Liver (tissue), 9 donors: ENCODE data around the gene MICAL2. TPM values are rescaled to one million over a fixed set of nuclear protein-coding genes. Genes with fewer than 3 reads are reported as not detected.

ENCODE experiments used
- DNase-seq: peaks from one replicate; pipeline ENCODE4 v3.0.0-alpha.2; 2017; ENCODE audit warnings: low spot score
- H3K27ac ChIP-seq, 2 donors: one replicate each; pipeline ENCODE4 v1.7.0; 2013; ENCODE audit warnings: inconsistent platforms in 2 of 2, low read length in 2 of 2, control low read depth in 1 of 2, low read depth in 1 of 2, mild to moderate bottlenecking in 1 of 2
- H3K27me3 ChIP-seq, 4 donors: one replicate each; pipeline versions ENCODE4 v1.6.1 to v1.7.0; 2013; ENCODE audit warnings: low read length in 3 of 4, inconsistent platforms in 1 of 4, mild to moderate bottlenecking in 1 of 4, moderate library complexity in 1 of 4; ENCODE audit not compliant: control insufficient read depth in 4 of 4, insufficient read depth in 4 of 4
- H3K36me3 ChIP-seq, 4 donors: one replicate each; pipeline versions ENCODE4 v1.6.1 to v1.7.0; 2013; ENCODE audit warnings: low read length in 3 of 4, mild to moderate bottlenecking in 3 of 4, low read depth in 1 of 4, moderate library complexity in 1 of 4; ENCODE audit not compliant: control insufficient read depth in 4 of 4, insufficient read depth in 3 of 4
- H3K4me1 ChIP-seq, 4 donors: one replicate each; pipeline versions ENCODE4 v1.6.1 to v1.7.0; 2013; ENCODE audit warnings: low read length in 3 of 4, mild to moderate bottlenecking in 3 of 4, moderate library complexity in 1 of 4; ENCODE audit not compliant: control insufficient read depth in 4 of 4, insufficient read depth in 4 of 4
- H3K4me3 ChIP-seq, 3 donors: one replicate each; pipeline versions ENCODE4 v1.6.1 to v1.7.0; 2013; ENCODE audit warnings: low read length in 3 of 3, control low read depth in 1 of 3, low read depth in 1 of 3, mild to moderate bottlenecking in 1 of 3
- H3K9ac ChIP-seq, 2 donors: one replicate each; pipeline ENCODE4 v1.7.0; 2013; ENCODE audit warnings: low read length in 2 of 2, mild to moderate bottlenecking in 2 of 2, moderate library complexity in 2 of 2, control low read depth in 1 of 2, low read depth in 1 of 2
- H3K9me3 ChIP-seq, 4 donors: one replicate each; pipeline versions ENCODE4 v1.6.1 to v1.7.0; 2013; ENCODE audit warnings: low read length in 3 of 4; ENCODE audit not compliant: control insufficient read depth in 4 of 4
- ATF3 ChIP-seq: IDR thresholded peaks from 2 replicates; pipeline ENCODE4 v1.6.1; 2016; ENCODE audit warnings: antibody characterized with exemption
- CTCF ChIP-seq: fragments of 150-350 bp; IDR thresholded peaks from 2 replicates; pipeline ENCODE4 v1.5.1; 2017; ENCODE audit warnings: improper control_type of control experiment, low read depth, low read length; ENCODE audit not compliant: missing input control
- EGR1 ChIP-seq, 2 donors: IDR thresholded peaks; 2 replicates each; pipeline ENCODE4 v1.6.1; 2016 to 2018; ENCODE audit warnings: antibody characterized with exemption in 2 of 2, low read depth in 2 of 2
- FOXA1 ChIP-seq: IDR thresholded peaks from 2 replicates; pipeline ENCODE4 v1.6.1; 2016; ENCODE audit warnings: antibody characterized with exemption
- FOXA2 ChIP-seq: IDR thresholded peaks from 2 replicates; pipeline ENCODE4 v1.6.1; 2016; ENCODE audit warnings: antibody characterized with exemption
- HNF4A ChIP-seq, 2 donors: conservative IDR thresholded peaks; 2 replicates each; pipeline ENCODE4 v1.6.1; 2016; ENCODE audit warnings: antibody characterized with exemption in 2 of 2, mild to moderate bottlenecking in 2 of 2
- HNF4G ChIP-seq: IDR thresholded peaks from 2 replicates; pipeline ENCODE4 v1.6.1; 2016; ENCODE audit warnings: antibody characterized with exemption
- NR2F2 ChIP-seq: IDR thresholded peaks from 2 replicates; pipeline ENCODE4 v1.6.1; 2016; ENCODE audit warnings: antibody characterized with exemption
- RAD21 ChIP-seq, 2 donors: IDR thresholded peaks; 2 replicates each; pipeline ENCODE4 v1.6.1; 2016; ENCODE audit warnings: antibody characterized with exemption in 2 of 2, mild to moderate bottlenecking in 2 of 2
- RXRA ChIP-seq, 2 donors: IDR thresholded peaks; 2 replicates each; pipeline ENCODE4 v1.6.1; 2017 to 2018; ENCODE audit warnings: antibody characterized with exemption in 2 of 2, mild to moderate bottlenecking in 1 of 2
- SP1 ChIP-seq: IDR thresholded peaks from 2 replicates; pipeline ENCODE4 v1.6.1; 2018; ENCODE audit warnings: antibody characterized with exemption, mild to moderate bottlenecking
- TAF1 ChIP-seq: conservative IDR thresholded peaks from 2 replicates; pipeline ENCODE4 v1.6.1; 2016; ENCODE audit warnings: antibody characterized with exemption, mild to moderate bottlenecking
- YY1 ChIP-seq: IDR thresholded peaks from 2 replicates; pipeline ENCODE4 v1.6.1; 2016; ENCODE audit warnings: antibody characterized with exemption, mild to moderate bottlenecking
- ZBTB33 ChIP-seq: IDR thresholded peaks from 2 replicates; pipeline ENCODE4 v1.6.1; 2016; ENCODE audit warnings: antibody characterized with exemption
- WGBS: extraction: QIAGEN DNeasy Blood & Tissue Kit; methylation state at CpG from one replicate; pipeline ENCODE4 v1.1.7; 2013; 5-methylcytosine and 5-hydroxymethylcytosine counted together
- polyA plus RNA-seq, 2 donors: library from polyadenylated mRNA; stranded (reverse) in 1 of 2; unstranded in 1 of 2; fragments of 200-250 nt in 1 of 2; fragments of >200 nt in 1 of 2; fragmentation: Nextera tagmentation in 1 of 2; extraction: Ambion mirVana in 1 of 2; gene quantifications; one replicate each; pipeline versions ENCODE4 v1.2.1 to v1.2.3, GENCODE V29; 2013 to 2015
- total RNA-seq, 2 donors: library from RNA; depleted of rRNA; stranded (reverse); fragments of >200 nt; gene quantifications; one replicate each; pipeline ENCODE4 v1.2.3, GENCODE V29; 2014
- TF ChIP-seq, protein P1 (sequence below): IDR thresholded peaks from 2 replicates; pipeline ENCODE4 v1.6.1; 2016; ENCODE audit warnings: antibody characterized with exemption
- TF ChIP-seq, protein P2 (sequence below): IDR thresholded peaks from 2 replicates; pipeline ENCODE4 v1.6.1; 2016; ENCODE audit warnings: antibody characterized with exemption, mild to moderate bottlenecking
- donor health status: healthy.
- donor health status: healthy.
- donor health status: healthy.
- donor health status: healthy.
- donor health status: healthy.

MICAL2 gene
- total and polyA plus RNA-seq, 4 donors: 17.5 to 113 (median 42.9) TPM

GRCh38 chr11:12232160-12232559, 121.8 kb downstream of the MICAL2 start:
- Histone ChIP-seq H3K9me3 (no peaks in the 10 kb centered on the region), H3K36me3 (peaks cover 3 to 34% (median 17%) of the 10 kb centered on the region in 4 donors), H3K4me3 (no peak overlapping the region), H3K27me3 (no peaks in the 10 kb centered on the region), H3K4me1 (peaks cover 0 to 3% (median under 1%) of the 10 kb centered on the region in 4 donors), H3K27ac (no peak overlapping the region), H3K9ac (no peak overlapping the region)
- DNase-seq: no peak
- WGBS: 95% methylated on average over 1 of the region's 1 CpG
- TF ChIP-seq YY1 (no peak), SP1 (no peak), TAF1 (no peak), HNF4A (conservative IDR thresholded peaks at IDR 0.05) (no peak), EGR1 (IDR thresholded peaks at IDR 0.05; ENCODE audit: low read depth in 2 of 2) (no peak), FOXA2 (no peak), ATF3 (no peak), NR2F2 (no peak), FOXA1 (no peak), RAD21 (IDR thresholded peaks at IDR 0.05) (no peak), CTCF (no peak), HNF4G (no peak)
- TF ChIP-seq, protein P1, sequence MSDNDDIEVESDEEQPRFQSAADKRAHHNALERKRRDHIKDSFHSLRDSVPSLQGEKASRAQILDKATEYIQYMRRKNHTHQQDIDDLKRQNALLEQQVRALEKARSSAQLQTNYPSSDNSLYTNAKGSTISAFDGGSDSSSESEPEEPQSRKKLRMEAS: no peak
- TF ChIP-seq, protein P2, sequence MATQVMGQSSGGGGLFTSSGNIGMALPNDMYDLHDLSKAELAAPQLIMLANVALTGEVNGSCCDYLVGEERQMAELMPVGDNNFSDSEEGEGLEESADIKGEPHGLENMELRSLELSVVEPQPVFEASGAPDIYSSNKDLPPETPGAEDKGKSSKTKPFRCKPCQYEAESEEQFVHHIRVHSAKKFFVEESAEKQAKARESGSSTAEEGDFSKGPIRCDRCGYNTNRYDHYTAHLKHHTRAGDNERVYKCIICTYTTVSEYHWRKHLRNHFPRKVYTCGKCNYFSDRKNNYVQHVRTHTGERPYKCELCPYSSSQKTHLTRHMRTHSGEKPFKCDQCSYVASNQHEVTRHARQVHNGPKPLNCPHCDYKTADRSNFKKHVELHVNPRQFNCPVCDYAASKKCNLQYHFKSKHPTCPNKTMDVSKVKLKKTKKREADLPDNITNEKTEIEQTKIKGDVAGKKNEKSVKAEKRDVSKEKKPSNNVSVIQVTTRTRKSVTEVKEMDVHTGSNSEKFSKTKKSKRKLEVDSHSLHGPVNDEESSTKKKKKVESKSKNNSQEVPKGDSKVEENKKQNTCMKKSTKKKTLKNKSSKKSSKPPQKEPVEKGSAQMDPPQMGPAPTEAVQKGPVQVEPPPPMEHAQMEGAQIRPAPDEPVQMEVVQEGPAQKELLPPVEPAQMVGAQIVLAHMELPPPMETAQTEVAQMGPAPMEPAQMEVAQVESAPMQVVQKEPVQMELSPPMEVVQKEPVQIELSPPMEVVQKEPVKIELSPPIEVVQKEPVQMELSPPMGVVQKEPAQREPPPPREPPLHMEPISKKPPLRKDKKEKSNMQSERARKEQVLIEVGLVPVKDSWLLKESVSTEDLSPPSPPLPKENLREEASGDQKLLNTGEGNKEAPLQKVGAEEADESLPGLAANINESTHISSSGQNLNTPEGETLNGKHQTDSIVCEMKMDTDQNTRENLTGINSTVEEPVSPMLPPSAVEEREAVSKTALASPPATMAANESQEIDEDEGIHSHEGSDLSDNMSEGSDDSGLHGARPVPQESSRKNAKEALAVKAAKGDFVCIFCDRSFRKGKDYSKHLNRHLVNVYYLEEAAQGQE: no peak

GRCh38 chr11:12232817-12233601, 122.6 kb downstream of the MICAL2 start:
- DNase-seq: no peak
- Histone ChIP-seq H3K9me3 (no peaks in the 10 kb centered on the region), H3K4me3 (no peak overlapping the region), H3K4me1 (peaks cover 0 to 3% (median under 1%) of the 10 kb centered on the region in 4 donors), H3K27ac (no peak overlapping the region), H3K9ac (no peak overlapping the region), H3K27me3 (no peaks in the 10 kb centered on the region), H3K36me3 (peaks cover 3 to 27% (median 13%) of the 10 kb centered on the region in 4 donors)
- 89% methylated on average over 4 of the region's 4 CpGs for WGBS
- TF ChIP-seq FOXA2 (no peak), SP1 (no peak), HNF4G (no peak), CTCF (no peak), RXRA (IDR thresholded peaks at IDR 0.05) (no peak), ZBTB33 (no peak), FOXA1 (no peak), HNF4A (conservative IDR thresholded peaks at IDR 0.05) (no peak)
- TF ChIP-seq, protein P2: no peak
- TF ChIP-seq, protein P1: no peak
